KG1 (cell line): Measurements from ENCODE around the gene CHCHD6.
"Not testable (repeated sequence)": the region's sequence is repeated elsewhere in the genome, so short reads cannot be mapped to it uniquely, and the experiment has no call there.

Experiments
- DNase-seq: peaks from one replicate; lab custom pipeline; 2025; lab: John Stamatoyannopoulos, UW

CHCHD6 gene

GRCh38 chr3:126768903-126769302 lies 64.9 kb downstream of the CHCHD6 start:
- no peak for DNase-seq

DNA sequence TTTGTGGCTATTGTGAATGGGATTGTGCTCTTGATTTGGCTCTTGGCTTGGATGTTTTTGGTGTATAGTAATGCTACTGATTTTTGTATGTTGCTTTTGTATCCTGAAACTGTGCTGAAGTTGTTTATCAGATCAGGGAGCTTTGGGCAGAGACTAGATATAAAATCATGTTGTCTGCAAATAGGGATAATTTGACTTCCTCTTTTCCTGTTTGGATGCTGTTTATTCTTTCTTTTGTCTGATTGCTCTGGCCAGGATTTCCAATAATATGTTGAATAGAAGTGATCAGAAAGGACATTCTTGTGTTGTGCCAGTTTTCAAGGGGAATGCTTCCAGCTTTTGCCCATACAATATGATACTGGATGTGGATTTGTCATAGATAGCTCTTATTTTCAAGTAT lies 66.1 kb downstream of the CHCHD6 start:
- DNase-seq = no peak

DNA sequence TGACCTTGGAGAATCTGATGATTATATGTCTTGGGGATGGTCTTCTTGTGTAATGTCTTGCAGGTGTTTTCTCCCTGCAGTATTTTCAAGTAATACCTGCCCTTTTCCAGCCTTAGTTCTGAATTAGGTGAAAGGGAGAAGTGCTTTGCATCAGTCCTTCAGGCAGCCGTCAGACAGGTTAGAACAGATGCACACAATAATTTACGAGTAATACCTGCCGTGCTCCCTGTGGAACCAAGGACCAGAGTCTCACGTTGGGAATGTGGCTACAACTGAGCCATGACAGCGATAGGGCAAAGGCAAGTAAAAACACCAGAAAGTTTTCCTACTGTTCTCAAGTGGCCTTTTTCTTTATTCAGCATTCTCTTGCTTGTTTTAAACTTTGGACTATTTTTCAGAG lies 69.1 kb downstream of the CHCHD6 start:
- DNase-seq = no peak

DNA sequence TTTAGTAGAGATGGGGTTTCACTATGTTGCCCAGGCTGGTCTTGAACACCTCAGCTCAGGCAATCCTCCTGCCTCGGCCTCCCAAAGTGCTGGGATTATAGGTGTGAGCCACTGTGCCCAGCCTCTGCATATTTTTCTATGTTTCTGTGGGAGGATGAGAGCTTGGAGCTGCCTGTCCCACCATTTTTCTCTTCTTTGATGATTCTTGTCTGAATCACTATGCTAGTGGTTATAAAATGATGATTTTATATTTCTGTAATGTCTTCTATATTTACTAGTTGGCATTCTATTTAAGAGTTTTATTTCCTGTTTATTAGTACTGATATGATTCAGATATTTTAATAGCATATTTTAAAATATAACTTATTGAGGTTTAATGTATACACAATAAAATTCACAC lies 69.7 kb downstream of the CHCHD6 start:
- DNase-seq = no peak

DNA sequence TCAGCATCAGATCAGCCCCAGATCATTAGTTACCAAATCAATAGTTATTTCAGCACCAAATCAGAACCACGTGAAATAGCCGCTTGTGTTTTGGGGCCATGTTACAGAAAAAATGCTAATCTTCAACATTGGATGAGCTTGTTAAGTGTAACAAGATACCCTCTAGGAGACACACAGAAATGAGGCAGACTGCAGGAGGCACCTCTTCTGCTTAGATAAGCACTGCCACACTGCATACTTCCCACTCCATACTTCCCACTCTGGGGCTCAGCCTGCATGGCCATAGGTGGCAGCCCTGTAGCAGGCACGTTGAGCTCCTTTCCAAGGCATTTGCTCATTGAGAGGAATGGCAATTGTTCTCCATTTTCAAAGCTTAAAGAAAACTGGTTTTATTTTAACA lies 73.3 kb downstream of the CHCHD6 start:
- DNase-seq = no peak

DNA sequence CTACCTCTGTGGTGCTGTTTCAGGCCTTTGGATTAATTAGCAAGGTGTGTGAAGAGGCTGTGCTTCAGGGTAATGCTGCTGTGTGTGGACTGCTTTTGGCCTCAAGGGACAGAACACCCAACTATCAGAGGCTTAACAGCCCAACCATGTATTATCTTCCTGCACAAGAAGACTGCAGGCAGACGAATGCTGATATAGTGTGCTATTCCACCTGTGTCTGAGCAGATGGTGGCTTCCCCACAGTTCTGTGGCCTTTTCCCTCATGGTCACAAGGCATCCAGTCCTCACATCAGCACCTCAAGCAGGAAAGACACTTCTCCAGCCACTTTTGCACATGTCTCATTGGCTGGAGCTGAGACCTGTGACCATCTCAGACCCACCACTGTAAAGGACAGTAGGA lies 76.6 kb downstream of the CHCHD6 start:
- no peak for DNase-seq

- DNase-seq = no peak
These were observed 77.4 kb downstream of the CHCHD6 start for GRCh38 chr3:126781406-126781805.

DNA sequence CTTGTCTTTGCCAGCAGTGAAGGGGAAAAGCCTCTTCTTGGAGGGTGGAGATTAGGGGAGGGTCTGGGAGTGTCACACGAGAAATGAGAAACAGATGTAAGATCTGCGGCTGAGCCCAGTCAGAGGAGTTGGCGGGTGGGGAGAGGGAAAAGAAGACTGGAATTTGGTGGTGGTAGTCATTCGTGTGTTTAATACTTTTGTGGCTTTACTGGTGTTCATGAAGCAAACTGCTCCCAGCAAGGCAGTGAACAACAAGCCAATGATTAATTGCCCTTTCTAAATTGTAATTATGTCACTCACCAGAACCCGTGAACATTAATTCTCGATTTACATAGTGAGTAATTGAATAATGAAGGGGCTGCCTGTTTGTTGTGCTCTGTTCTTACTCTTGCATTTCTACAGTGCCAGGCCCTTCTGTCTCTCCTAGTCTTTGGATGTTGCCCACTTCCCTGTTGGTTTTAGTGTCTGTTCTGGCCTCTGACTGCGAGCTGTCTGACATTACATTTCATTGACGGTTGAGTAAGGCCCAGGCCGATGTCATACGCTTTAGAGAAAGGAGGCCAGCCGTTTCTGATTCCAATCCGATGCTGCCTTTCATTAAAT lies 78.0 kb downstream of the CHCHD6 start:
- DNase-seq = no peak

GRCh38 chr3:126782536-126782935 lies 78.5 kb downstream of the CHCHD6 start:
- DNase-seq = no peak

DNA sequence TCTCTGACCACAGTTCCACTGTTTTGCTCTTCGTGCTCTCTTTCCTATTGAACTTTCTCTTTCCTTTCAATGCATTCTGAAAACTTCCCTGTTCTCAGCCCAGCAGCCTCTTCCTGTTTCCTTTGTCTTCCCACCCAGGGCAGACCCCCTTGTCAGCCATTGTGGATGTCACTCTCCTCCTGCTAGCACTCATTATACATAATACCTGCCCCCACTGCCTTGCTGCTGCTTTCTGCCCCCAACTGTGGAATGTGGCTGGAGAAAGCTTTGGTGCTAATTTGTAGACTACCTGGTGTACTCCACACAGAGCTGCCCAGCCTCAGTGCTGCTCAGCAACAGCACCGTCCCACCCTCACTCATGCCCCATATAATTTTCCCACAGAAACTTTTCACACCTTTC lies 80.2 kb downstream of the CHCHD6 start:
- DNase-seq = no peak

DNA sequence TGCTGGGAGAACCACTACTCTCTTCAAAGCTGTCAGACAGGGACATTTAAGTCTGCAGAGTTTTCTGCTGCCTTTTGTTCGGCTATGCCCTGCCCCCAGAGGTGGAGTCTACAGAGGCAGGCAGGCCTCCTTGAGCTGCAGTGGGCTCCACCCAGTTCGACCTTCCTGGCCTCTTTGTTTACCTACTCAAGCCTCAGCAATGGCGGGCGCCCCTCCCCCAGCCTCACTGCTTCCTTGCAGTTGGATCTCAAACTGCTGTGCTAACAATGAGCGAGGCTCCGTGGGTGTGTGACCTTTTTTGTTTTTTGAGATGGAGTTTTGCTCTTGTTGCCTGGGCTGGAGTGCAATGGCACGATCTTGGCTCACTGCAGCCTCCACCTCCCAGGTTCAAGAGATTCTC lies 87.3 kb downstream of the CHCHD6 start:
- DNase-seq = not testable (repeated sequence)

DNA sequence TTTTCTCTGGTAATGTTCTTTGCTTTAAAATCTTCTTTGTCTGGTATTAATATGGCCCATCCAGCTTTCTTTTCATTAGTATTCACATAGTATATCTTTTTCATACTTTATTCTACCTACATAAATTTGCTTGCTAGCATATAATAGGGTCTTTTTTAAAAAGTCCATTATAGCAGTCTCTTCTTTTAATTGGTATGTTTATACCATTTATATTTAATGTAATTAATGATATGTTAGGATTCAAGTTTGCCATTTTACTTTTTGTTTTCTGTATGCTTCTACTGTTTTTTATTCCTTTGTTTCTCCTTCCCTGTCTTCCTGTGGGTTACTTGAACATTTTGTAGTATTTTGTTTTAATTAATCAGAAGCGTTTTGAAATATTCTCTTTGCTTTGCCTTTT lies 89.0 kb downstream of the CHCHD6 start:
- DNase-seq = no peak

- DNase-seq = no peak
These were observed 93.5 kb downstream of the CHCHD6 start for GRCh38 chr3:126797563-126797962.

GRCh38 chr3:126798521-126798920 lies 94.5 kb downstream of the CHCHD6 start:
- DNase-seq = no peak

- DNase-seq = no peak
These were observed 95.1 kb downstream of the CHCHD6 start for GRCh38 chr3:126799099-126799498.

GRCh38 chr3:126801312-126801711 lies 97.3 kb downstream of the CHCHD6 start:
- not testable (repeated sequence) for DNase-seq

- DNase-seq = no peak
These were observed 103.8 kb downstream of the CHCHD6 start for GRCh38 chr3:126807795-126808194.

GRCh38 chr3:126811530-126811929 lies 107.5 kb downstream of the CHCHD6 start:
- DNase-seq = no peak

DNA sequence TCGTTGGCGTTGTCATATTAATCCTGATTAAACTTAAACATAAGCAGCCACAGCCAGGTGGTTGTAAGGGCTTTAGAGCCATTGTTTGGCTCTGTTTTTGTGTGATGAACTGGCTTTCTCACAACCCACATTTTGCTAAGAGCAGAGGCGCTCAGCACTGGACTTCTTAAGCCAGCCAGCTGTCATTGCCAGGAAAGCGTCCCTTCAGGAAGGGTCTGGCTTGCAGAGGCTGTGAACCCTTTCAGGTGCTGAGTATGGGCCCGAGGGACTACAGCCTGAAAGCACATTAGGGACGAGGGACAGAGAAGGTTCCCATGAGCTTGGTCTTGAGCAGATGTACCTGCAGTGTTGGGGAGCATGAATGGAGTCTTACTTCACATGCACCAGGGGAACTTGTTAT lies 112.3 kb downstream of the CHCHD6 start:
- no peak for DNase-seq

DNA sequence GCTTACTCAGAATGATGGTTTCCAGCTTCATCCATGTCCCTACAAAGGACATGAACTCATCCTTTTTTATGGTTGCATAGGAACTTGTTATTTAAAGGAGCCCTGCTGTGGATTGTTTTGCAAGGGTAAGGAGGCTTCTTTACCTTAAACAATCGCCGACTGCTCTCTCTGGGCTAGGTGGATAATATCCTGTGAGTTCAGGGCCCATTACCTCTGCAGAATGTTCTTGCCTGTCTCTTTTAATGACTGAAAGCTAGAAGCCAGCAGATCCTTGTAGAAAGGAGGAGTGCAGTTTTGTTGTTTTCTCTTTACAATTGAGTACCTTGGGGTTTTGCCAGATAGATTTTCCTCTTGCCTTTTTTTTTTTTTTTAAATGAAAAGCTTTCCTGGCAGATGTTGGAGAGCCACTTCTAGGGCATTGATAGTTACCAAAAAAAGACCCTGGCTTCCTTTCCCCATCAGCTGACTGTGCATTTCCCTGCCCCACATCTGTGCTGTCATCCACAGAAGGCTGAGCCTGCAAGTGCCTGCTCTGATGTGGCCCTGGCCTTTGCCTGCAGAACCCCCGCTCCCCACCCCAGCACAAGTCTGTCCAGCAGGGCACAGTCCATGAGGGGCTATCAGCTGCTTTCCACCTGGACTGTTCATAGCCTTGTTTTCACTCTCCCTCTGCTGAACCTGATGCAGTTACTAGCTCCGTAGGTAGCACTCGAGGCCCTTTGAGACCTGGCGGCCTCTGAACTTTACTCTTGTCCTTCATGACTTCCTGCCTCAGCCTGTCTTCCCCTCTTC lies 113.1 kb downstream of the CHCHD6 start:
- no peak for DNase-seq

DNA sequence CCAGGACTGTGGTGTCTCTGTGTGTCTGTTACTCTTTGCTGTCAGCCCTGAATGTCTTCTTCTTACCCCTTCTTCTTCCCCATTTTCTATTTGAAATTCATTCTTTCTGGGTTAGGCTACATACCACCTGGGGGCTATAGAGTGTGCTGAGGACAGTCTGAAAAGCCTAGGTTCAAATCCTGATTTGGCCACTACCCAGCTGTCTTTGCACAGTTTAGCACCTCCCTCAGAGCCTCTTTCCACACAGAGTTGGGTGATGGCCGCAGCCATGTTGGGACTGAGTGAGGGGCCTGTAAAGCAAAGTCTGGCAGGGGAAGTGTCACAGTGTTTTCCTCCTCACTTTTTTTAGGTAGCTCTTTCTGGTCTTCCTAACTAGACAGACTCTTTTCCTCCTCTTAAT lies 113.7 kb downstream of the CHCHD6 start:
- no peak for DNase-seq

- no peak for DNase-seq
These were observed 114.5 kb downstream of the CHCHD6 start for GRCh38 chr3:126818400-126819095.

DNA sequence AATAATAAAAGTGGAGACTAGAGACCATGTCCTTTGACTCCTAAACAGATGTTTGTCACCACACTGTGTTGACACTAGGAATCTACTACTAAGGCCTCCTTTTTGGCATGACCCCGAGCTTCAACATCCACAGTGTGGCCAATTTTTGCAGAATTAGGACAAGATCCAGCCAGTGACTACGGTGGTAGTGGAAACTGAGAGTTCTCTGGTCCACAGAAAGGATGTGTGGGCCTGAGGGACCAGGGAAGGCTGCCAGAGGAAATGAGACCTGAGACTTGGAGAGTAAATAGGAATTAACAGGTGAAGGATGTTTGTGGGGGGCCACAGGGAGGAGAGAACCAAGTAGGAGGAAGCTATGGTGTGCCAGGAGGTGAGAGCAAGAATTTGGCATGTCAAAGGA lies 122.7 kb downstream of the CHCHD6 start:
- no peak for DNase-seq
